ENCODE measurements around the gene LEP. TPM values are rescaled to one million over a fixed set of nuclear protein-coding genes. Genes with fewer than 3 reads are reported as not detected.

The LEP gene
- total RNA-seq, 1 experiment from 2014 or later: not detected

DNA sequence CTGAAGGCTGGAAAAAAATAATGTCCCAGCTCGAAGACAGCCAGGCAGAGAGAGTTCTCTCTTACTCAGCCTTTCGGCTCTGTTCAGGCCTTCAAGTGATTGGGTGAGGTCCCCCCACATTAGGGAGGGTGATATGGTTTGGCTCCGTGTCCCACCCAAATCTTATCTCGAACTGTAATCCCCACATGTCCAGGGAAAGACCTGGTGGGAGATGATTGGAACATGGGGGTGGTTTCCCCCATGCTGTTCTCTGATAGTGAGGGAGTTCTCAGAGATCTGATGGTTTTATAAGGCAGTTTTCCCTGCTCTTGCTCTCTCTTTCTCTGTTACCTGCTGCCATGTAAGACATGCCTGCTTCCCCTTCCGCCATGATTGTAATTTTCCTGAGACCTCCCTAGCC, 36.6 kb upstream of the LEP start:
- ATAC-seq: no peak
- intact Hi-C loops (cut with micrococcal nuclease): no loop called here

DNA sequence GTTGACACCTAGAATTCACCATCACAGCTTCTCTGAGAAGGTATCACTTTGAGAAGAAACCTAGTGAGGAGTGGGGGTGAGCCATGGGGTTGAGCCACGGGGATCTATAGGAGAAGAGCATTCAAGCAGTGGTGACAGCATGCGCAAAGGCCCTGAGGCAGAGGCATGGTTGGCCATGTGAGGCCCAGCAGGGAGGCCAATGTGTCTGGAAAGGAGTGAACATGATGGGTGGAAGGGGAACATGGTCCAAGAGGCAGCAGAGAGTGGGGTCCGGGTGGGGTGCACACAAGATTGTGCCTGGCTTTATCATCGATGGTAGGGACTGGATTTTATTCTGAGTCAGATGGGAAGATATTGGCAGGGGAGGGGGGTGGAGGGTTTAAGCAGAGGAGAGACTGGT, 36.0 kb upstream of the LEP start:
- BruUV-seq (replicated peaks): no TSS peak
- Histone ChIP-seq H3K27ac (ENCODE audit: low read depth, low read length) (no peak overlapping the region), H3K4me1 (ENCODE audit: control insufficient read depth in 1 of 2, insufficient read depth in 2 of 2, low read length in 2 of 2) (no peaks in the 10 kb centered on the region), H3K9me3 (ENCODE audit: control insufficient read depth in 1 of 2, insufficient read depth in 1 of 2, low read depth in 1 of 2, low read length in 2 of 2) (no peaks in the 10 kb centered on the region), H4K20me1 (ENCODE audit: insufficient read depth) (no peaks in the 10 kb centered on the region), H3K36me3 (ENCODE audit: control insufficient read depth in 1 of 2, insufficient read depth in 2 of 2, low read length in 2 of 2) (no peaks in the 10 kb centered on the region), H3K79me2 (ENCODE audit: insufficient read depth, low read length) (no peaks in the 10 kb centered on the region), H3K27me3 (ENCODE audit: insufficient read depth, low read length) (peaks cover 4% of the 10 kb centered on the region; the same call in 1 of the 2 replicates), H3K4me2 (ENCODE audit: low read length) (no peak overlapping the region), H2AFZ (ENCODE audit: low read depth, low read length, poor library complexity, severe bottlenecking) (no peak overlapping the region), H3K9ac (ENCODE audit: low read length) (no peak overlapping the region), H3K4me3 (replicated peaks in 1 of 2; ENCODE audit: low read depth in 1 of 2, low read length in 2 of 2) (no peak overlapping the region), H3K9me2 (ENCODE audit: insufficient read depth) (no peaks in the 10 kb centered on the region)
- ChIA-PET POLR2A (no interaction called here), RAD21 (ENCODE audit: low non-redundant PET in 1 of 2, low total read pairs in 2 of 2, uncharacterized antibody in 2 of 2, unreplicated experiment in 2 of 2) (no interaction called here), CTCF (no interaction called here)
- ATAC-seq (no peak), DNase-seq (ENCODE audit: low read depth, low spot score) (no peak)
- intact Hi-C loops (cut with micrococcal nuclease): loop anchor here (5.0 kb wide), 1 partner anchor 1403 kb away; no protein-coding TSS in a partner anchor
- no peak for TF ChIP-seq ELF1 (IDR thresholded peaks at IDR 0.05; ENCODE audit: borderline replicate concordance, low read depth)
- TF ChIP-seq TCF7L2 (IDR thresholded peaks at IDR 0.05; ENCODE audit: borderline replicate concordance, extremely low read depth, insufficient read depth, insufficient read length): no peak

More for the DNA sequence above, 36.6 kb upstream of the LEP start:
- ChIA-PET POLR2A (no interaction called here), RAD21 (ENCODE audit: low non-redundant PET in 1 of 2, low total read pairs in 2 of 2, uncharacterized antibody in 2 of 2, unreplicated experiment in 2 of 2) (no interaction called here), CTCF (no interaction called here)
- H3K9ac ChIP-seq (ENCODE audit: low read length): no peak overlapping the region
- H3K4me2 ChIP-seq (ENCODE audit: low read length): no peak overlapping the region
- H3K9me2 ChIP-seq (ENCODE audit: insufficient read depth): no peaks in the 10 kb centered on the region
- H2AFZ ChIP-seq (ENCODE audit: low read depth, low read length, poor library complexity, severe bottlenecking): no peak overlapping the region
- no peaks in the 10 kb centered on the region for H3K36me3 ChIP-seq (ENCODE audit: control insufficient read depth in 1 of 2, insufficient read depth in 2 of 2, low read length in 2 of 2)
- H3K9me3 ChIP-seq (ENCODE audit: control insufficient read depth in 1 of 2, insufficient read depth in 1 of 2, low read depth in 1 of 2, low read length in 2 of 2): no peaks in the 10 kb centered on the region
- TF ChIP-seq, protein P1, sequence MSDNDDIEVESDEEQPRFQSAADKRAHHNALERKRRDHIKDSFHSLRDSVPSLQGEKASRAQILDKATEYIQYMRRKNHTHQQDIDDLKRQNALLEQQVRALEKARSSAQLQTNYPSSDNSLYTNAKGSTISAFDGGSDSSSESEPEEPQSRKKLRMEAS (IDR thresholded peaks at IDR 0.05): no peak
- no peak for TF ChIP-seq RAD21 (IDR thresholded peaks at IDR 0.05; ENCODE audit: low read depth)
- TF ChIP-seq, protein P2, sequence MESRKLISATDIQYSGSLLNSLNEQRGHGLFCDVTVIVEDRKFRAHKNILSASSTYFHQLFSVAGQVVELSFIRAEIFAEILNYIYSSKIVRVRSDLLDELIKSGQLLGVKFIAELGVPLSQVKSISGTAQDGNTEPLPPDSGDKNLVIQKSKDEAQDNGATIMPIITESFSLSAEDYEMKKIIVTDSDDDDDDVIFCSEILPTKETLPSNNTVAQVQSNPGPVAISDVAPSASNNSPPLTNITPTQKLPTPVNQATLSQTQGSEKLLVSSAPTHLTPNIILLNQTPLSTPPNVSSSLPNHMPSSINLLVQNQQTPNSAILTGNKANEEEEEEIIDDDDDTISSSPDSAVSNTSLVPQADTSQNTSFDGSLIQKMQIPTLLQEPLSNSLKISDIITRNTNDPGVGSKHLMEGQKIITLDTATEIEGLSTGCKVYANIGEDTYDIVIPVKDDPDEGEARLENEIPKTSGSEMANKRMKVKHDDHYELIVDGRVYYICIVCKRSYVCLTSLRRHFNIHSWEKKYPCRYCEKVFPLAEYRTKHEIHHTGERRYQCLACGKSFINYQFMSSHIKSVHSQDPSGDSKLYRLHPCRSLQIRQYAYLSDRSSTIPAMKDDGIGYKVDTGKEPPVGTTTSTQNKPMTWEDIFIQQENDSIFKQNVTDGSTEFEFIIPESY (IDR thresholded peaks at IDR 0.05; ENCODE audit: extremely low read depth, insufficient replicate concordance, low read length): no peak
- no peak for TF ChIP-seq CEBPB (IDR thresholded peaks at IDR 0.05; ENCODE audit: low read depth)
- TF ChIP-seq YY1 (IDR thresholded peaks at IDR 0.05; ENCODE audit: extremely low read depth, insufficient replicate concordance, low read depth, low read length): no peak
- no peak for TF ChIP-seq EGR1 (IDR thresholded peaks at IDR 0.05; ENCODE audit: low read depth)
- TF ChIP-seq POLR2A (IDR thresholded peaks at IDR 0.05; ENCODE audit: borderline replicate concordance, extremely low read depth, insufficient read depth, insufficient read length): no peak
- TF ChIP-seq SIN3A (IDR thresholded peaks at IDR 0.05; ENCODE audit: low read depth): no peak
- H3K4me3 ChIP-seq (replicated peaks in 1 of 2; ENCODE audit: low read depth in 1 of 2, low read length in 2 of 2): no peak overlapping the region
- no peak overlapping the region for H3K27ac ChIP-seq (ENCODE audit: low read depth, low read length)
- no peaks in the 10 kb centered on the region for H4K20me1 ChIP-seq (ENCODE audit: insufficient read depth)
- DNase-seq (ENCODE audit: low read depth, low spot score): no peak
- BruUV-seq (replicated peaks): no TSS peak
- H3K4me1 ChIP-seq (ENCODE audit: control insufficient read depth in 1 of 2, insufficient read depth in 2 of 2, low read length in 2 of 2): no peaks in the 10 kb centered on the region
- H3K27me3 ChIP-seq (ENCODE audit: insufficient read depth, low read length): peaks cover 4% of the 10 kb centered on the region; the same call in 1 of the 2 replicates
- no peaks in the 10 kb centered on the region for H3K79me2 ChIP-seq (ENCODE audit: insufficient read depth, low read length)
